ENCODE measurements around the gene HCN1.

HCN1 gene

DNA sequence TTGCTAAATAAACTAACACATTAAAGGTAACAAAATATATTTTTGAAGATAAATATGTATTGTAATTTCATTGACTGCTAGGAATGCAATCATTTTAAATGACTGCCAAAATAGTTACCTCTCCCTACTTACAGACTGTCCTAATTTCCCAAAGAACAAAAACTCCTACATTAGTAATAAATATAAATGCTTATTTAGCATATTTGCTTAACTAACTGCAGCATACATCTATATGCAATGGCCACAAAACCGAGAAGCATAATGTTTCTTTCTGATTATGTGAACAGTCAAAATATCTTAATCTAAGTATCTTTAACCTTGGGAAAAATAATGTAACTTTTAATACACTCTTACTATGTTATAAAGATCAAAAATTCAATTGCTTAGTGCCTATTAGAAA, 431.7 kb downstream of the HCN1 start:
- DNase-seq (ENCODE audit: low read depth): no peak
- H3K4me3 ChIP-seq (ENCODE audit: control insufficient read depth, low read depth, low read length): no peak overlapping the region
- TF ChIP-seq, protein P1, sequence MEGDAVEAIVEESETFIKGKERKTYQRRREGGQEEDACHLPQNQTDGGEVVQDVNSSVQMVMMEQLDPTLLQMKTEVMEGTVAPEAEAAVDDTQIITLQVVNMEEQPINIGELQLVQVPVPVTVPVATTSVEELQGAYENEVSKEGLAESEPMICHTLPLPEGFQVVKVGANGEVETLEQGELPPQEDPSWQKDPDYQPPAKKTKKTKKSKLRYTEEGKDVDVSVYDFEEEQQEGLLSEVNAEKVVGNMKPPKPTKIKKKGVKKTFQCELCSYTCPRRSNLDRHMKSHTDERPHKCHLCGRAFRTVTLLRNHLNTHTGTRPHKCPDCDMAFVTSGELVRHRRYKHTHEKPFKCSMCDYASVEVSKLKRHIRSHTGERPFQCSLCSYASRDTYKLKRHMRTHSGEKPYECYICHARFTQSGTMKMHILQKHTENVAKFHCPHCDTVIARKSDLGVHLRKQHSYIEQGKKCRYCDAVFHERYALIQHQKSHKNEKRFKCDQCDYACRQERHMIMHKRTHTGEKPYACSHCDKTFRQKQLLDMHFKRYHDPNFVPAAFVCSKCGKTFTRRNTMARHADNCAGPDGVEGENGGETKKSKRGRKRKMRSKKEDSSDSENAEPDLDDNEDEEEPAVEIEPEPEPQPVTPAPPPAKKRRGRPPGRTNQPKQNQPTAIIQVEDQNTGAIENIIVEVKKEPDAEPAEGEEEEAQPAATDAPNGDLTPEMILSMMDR (conservative IDR thresholded peaks at IDR 0.05; ENCODE audit: control insufficient read depth, insufficient read depth, low read depth, low read length): no peak

DNA sequence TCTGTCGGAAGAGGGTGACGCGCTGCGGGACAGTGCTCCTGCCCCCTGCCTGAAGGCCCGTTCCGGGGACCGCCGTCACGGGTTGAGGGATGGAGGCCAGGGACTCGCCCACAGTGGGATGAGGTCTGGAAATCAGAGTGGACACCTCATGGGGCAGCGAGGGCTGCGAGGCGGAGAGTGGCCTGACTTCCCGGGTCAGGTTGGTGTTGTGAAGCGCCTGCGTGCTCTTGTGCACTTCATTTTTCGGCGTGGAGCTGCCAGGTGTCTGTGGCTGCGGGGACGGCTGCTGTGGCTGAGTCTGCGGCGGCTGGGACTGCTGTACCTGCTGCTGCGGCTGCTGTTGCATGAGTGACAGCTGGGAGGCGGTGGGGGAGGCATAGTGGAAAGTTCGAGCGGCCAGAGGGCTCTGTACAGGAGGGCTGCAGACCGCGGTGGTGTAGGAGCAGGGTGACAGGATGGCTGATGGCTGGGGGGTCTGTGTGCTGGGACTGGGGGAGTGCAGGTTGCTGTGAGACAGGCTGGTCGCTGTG, 434.1 kb downstream of the HCN1 start:
- H3K4me3 ChIP-seq (ENCODE audit: control insufficient read depth, low read depth, low read length): no peak overlapping the region
- TF ChIP-seq, protein P1 (conservative IDR thresholded peaks at IDR 0.05; ENCODE audit: control insufficient read depth, insufficient read depth, low read depth, low read length): no peak
- DNase-seq (ENCODE audit: low read depth): no peak

DNA sequence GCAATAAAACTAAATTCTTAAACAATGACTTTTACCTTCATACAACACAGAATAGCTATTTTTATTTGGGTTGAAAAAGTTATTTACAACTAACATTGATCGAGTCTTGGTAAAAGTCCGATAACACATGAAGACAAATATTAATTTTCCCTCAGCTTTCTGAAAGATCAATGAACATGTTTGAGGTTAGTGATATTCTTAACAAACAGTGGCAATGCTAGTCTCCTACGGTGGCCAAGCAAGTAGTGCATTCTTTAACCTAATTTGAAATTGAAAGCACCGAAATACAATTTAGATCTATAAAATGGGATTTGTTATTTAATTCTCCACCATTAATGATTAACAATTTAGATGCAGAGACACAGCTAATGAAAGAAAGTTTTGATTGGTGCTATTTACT, 435.1 kb downstream of the HCN1 start:
- TF ChIP-seq, protein P1 (conservative IDR thresholded peaks at IDR 0.05; ENCODE audit: control insufficient read depth, insufficient read depth, low read depth, low read length): no peak
- no peak overlapping the region for H3K4me3 ChIP-seq (ENCODE audit: control insufficient read depth, low read depth, low read length)
- DNase-seq (ENCODE audit: low read depth): no peak

DNA sequence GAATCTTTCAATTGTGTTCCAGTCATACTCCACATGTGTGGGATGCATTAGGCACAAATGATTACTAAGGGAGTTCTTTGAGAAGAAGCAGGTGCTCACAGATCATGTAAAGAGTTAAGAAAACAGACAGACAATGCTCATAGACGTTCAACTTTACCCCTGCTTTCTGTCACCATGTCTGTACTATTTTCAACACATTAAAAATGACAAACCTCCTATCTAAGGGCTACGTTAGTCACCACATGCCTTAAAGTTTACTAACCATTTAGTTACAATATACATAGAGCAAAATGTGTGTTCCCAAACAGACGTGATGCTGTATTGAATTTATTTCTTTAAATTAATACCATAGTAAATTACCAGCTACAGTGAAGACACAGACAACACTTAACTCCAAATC, 435.9 kb downstream of the HCN1 start:
- H3K4me3 ChIP-seq (ENCODE audit: control insufficient read depth, low read depth, low read length): no peak overlapping the region
- TF ChIP-seq, protein P1 (conservative IDR thresholded peaks at IDR 0.05; ENCODE audit: control insufficient read depth, insufficient read depth, low read depth, low read length): no peak
- DNase-seq (ENCODE audit: low read depth): no peak

DNA sequence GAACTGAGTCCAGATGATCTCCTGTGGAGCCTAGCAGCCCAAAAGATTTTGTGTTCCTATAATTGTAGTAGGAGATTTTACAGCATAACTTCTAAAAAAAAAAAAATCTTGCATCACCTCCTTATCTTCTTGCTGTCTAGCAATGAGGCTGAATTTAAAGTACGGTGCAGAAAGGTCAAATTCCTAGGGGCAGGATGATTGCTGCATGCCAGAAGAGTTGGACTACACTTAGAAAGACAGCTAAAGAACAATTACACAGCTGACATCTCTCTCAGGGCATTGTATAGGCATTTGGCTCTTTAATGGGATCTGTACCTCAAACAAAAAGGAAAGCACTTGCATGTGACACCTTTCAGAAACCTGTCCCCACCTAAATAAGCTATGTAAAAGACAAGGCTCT, 443.2 kb downstream of the HCN1 start:
- DNase-seq (ENCODE audit: low read depth): no peak

DNA sequence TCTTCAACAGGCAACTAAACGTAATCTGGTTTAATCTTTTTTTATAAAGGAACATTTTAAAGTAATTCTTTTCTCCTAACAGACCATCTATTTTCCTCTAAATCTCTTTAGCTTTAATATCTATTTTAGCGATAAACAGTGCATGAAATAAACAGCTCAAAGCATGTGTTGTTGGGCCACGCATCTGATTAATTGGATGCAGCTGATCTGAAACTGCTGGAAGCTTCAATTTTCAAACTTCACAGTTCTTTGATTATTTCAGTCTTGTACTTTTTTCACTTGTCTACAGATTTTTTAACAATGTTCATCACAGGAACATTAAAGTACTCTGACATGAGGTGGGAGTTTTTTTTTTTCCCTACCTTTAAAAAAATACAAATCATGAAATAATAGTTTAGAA, 443.6 kb downstream of the HCN1 start:
- TF ChIP-seq, protein P1 (conservative IDR thresholded peaks at IDR 0.05; ENCODE audit: control insufficient read depth, insufficient read depth, low read depth, low read length): no peak
- no peak overlapping the region for H3K4me3 ChIP-seq (ENCODE audit: control insufficient read depth, low read depth, low read length)
- no peak for DNase-seq (ENCODE audit: low read depth)

More for the DNA sequence above, 443.2 kb downstream of the HCN1 start:
- TF ChIP-seq, protein P1 (conservative IDR thresholded peaks at IDR 0.05; ENCODE audit: control insufficient read depth, insufficient read depth, low read depth, low read length): no peak
- H3K4me3 ChIP-seq (ENCODE audit: control insufficient read depth, low read depth, low read length): no peak overlapping the region

DNA sequence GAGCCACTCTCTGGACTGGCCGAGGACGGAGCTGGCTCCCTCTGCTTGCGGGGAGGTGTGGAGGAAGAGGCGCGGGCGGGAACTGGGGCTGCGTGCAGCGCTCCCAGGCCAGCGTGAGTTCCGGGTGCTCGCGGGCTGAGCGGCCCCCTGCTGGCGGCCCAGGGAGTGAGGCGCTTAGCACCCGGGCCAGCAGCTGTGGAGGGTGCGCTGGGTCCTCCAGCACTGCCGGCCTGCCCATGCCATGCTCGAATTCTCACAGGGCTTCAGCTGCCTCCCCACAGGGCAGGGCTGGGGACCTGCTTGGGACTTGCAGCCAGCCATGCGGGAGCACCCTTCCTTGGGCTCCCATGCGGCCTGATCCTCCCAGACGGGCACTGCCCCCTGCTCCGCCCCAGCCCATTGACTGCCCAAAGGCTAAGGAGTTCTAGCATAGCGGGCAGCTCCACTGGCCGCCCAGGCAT, 470.6 kb downstream of the HCN1 start:
- DNase-seq (ENCODE audit: low read depth): no peak
- H3K4me3 ChIP-seq (ENCODE audit: control insufficient read depth, low read depth, low read length): no peak overlapping the region
- TF ChIP-seq, protein P1 (conservative IDR thresholded peaks at IDR 0.05; ENCODE audit: control insufficient read depth, insufficient read depth, low read depth, low read length): no peak
